Measurements from ENCODE around the gene ATP10A. TPM values are rescaled to one million over a fixed set of nuclear protein-coding genes. Genes with fewer than 3 reads are reported as not detected.

The ATP10A gene
- total RNA-seq, 1 experiment from 2014 or later, result 3.0 TPM

DNA sequence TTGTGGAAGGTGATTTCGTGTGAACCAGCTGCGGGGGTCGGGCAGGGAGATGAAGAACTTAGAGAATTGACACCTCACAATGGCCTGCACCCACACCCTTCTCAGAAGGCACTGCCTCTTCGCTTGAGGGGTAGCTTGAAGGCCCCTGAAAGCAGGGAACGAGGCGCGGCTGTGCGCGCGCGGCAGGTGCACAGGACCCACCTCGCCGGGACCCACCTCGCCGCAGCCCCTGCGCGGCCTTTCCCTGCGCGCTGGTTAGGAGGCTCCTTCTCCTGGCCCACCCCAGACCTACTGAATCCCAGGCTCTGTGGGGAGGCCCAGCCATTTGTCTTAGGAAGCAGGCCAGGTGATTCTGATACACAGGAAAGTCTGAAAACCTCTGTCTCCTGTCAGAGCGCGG is 46.2 kb upstream of the ATP10A start:
- BruUV-seq (replicated peaks), result no TSS peak
- intact Hi-C loops (cut with micrococcal nuclease; ENCODE audit: unreplicated experiment), result no loop called here
- H3K27ac Mint-ChIP-seq (ENCODE audit: unreplicated experiment), result no peak overlapping the region
- TF ChIP-seq, protein P1, sequence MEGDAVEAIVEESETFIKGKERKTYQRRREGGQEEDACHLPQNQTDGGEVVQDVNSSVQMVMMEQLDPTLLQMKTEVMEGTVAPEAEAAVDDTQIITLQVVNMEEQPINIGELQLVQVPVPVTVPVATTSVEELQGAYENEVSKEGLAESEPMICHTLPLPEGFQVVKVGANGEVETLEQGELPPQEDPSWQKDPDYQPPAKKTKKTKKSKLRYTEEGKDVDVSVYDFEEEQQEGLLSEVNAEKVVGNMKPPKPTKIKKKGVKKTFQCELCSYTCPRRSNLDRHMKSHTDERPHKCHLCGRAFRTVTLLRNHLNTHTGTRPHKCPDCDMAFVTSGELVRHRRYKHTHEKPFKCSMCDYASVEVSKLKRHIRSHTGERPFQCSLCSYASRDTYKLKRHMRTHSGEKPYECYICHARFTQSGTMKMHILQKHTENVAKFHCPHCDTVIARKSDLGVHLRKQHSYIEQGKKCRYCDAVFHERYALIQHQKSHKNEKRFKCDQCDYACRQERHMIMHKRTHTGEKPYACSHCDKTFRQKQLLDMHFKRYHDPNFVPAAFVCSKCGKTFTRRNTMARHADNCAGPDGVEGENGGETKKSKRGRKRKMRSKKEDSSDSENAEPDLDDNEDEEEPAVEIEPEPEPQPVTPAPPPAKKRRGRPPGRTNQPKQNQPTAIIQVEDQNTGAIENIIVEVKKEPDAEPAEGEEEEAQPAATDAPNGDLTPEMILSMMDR (IDR thresholded peaks at IDR 0.05; ENCODE audit: unreplicated experiment), result no peak
- CTCF ChIA-PET, result no interaction called here
- H3K36me3 Mint-ChIP-seq (ENCODE audit: insufficient read depth, unreplicated experiment), result no peaks in the 10 kb centered on the region
- no peak for DNase-seq
- no peaks in the 10 kb centered on the region for H3K9me3 Mint-ChIP-seq (ENCODE audit: low read depth, unreplicated experiment)
- H3K27me3 Mint-ChIP-seq (ENCODE audit: unreplicated experiment), result no peaks in the 10 kb centered on the region
- H3K4me1 Mint-ChIP-seq (ENCODE audit: low read depth, unreplicated experiment), result no peaks in the 10 kb centered on the region
- no peak overlapping the region for H3K4me3 Mint-ChIP-seq (ENCODE audit: low read depth, unreplicated experiment)

DNA sequence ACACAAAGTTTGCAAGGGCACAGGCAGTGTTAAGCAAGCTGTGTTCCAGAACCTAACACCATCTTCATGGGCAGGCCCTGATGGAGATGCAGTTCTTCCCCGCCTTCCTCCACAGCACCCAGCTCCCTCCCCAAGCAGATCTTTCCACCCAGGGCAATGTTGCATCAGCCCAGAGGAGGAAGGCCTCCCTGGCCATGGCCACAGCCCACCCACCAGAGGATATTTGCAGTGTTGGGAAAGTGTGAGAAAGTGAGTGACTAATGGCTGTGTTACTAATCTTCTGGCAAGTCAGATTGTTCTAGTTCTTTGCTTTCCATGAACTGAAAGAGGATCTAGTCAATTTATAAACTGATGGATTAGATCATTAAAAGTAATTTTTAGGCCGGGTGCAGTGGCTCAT is 42.0 kb upstream of the ATP10A start:
- Mint-ChIP-seq H3K4me3 (ENCODE audit: low read depth, unreplicated experiment) (no peak overlapping the region), H3K36me3 (ENCODE audit: insufficient read depth, unreplicated experiment) (no peaks in the 10 kb centered on the region), H3K27me3 (ENCODE audit: unreplicated experiment) (no peaks in the 10 kb centered on the region), H3K4me1 (ENCODE audit: low read depth, unreplicated experiment) (no peaks in the 10 kb centered on the region), H3K27ac (ENCODE audit: unreplicated experiment) (no peak overlapping the region), H3K9me3 (ENCODE audit: low read depth, unreplicated experiment) (no peaks in the 10 kb centered on the region)
- TF ChIP-seq, protein P1 (IDR thresholded peaks at IDR 0.05; ENCODE audit: unreplicated experiment), result no peak
- DNase-seq, result no peak
- CTCF ChIA-PET, result no interaction called here
- intact Hi-C loops (cut with micrococcal nuclease; ENCODE audit: unreplicated experiment), result no loop called here
- no TSS peak for BruUV-seq (replicated peaks)

DNA sequence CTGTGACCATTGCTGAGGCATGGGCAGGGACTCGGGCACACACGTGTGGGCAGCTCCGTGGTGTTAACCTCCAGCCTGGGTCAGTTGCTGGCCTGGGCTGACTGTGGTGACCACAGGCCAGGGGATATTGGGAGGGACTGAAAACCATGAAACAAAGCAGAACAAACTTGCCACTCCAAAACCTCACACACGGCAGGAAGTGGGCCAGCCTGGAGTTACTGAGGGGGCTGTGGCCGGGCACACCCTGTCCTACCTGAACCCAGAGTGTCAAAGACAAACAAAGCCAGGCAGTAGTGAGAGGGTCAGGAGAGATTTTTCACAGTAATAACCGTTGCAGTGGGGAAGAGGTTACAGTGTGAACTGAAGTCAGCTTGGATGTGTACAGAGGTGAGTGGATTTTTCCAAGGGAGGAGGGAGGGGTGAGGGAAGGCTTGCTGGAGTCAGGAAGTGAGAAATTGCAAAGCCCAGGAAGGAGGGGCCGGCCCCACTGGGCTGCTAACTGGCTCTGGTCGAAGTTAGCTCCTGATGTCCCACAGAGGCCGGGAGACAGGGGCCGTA is 40.0 kb upstream of the ATP10A start:
- H3K27ac Mint-ChIP-seq (ENCODE audit: unreplicated experiment), result no peak overlapping the region
- H3K27me3 Mint-ChIP-seq (ENCODE audit: unreplicated experiment), result no peaks in the 10 kb centered on the region
- BruUV-seq (replicated peaks), result no TSS peak
- TF ChIP-seq, protein P1 (IDR thresholded peaks at IDR 0.05; ENCODE audit: unreplicated experiment), result no peak
- intact Hi-C loops (cut with micrococcal nuclease; ENCODE audit: unreplicated experiment), result no loop called here
- H3K4me3 Mint-ChIP-seq (ENCODE audit: low read depth, unreplicated experiment), result no peak overlapping the region
- H3K36me3 Mint-ChIP-seq (ENCODE audit: insufficient read depth, unreplicated experiment), result no peaks in the 10 kb centered on the region
- DNase-seq, result no peak
- CTCF ChIA-PET, result no interaction called here
- no peaks in the 10 kb centered on the region for H3K4me1 Mint-ChIP-seq (ENCODE audit: low read depth, unreplicated experiment)
- no peaks in the 10 kb centered on the region for H3K9me3 Mint-ChIP-seq (ENCODE audit: low read depth, unreplicated experiment)

DNA sequence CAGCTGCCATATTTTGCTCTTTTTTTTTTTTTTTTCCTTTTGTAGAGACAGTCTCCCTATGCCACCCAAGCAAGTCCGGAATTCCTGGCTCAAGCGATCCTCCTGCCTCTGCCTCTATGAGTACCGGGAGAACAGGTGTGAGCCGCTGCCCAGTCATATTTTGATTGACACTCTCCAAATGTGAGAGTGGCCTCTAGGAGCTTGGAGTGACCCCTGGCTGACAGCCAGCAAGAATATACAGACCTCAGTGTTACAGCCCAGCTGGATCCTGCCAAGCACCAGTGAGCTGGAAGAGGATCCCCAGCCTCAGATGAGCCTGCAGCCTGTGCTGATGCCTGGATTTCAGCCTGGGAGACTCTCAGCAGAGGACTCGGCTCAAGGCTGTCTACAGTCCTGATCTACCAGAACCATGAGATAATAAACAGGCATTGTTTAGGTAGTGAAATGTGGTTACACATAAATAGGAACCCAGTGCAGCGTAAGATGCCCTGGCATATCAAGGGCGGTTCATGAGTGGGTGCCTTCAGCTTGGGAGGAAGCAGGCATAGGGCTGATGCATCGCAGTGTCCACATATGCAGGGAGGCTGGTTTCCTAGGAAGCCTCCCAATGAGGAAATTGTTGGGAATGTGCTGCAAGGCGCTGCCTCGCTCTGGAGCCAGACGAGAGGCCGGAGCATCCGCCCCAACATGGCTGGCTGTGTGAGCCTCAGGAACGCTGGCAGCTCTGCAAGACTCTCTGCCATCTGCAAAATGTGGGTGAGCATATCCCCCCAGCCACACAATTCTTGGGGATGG is 38.9 kb upstream of the ATP10A start:
- no peak for DNase-seq
- no peaks in the 10 kb centered on the region for H3K4me1 Mint-ChIP-seq (ENCODE audit: low read depth, unreplicated experiment)
- CTCF ChIA-PET, result no interaction called here
- intact Hi-C loops (cut with micrococcal nuclease; ENCODE audit: unreplicated experiment), result no loop called here
- TF ChIP-seq, protein P1 (IDR thresholded peaks at IDR 0.05; ENCODE audit: unreplicated experiment), result no peak
- no peaks in the 10 kb centered on the region for H3K9me3 Mint-ChIP-seq (ENCODE audit: low read depth, unreplicated experiment)
- BruUV-seq (replicated peaks), result no TSS peak
- H3K27me3 Mint-ChIP-seq (ENCODE audit: unreplicated experiment), result no peaks in the 10 kb centered on the region
- no peak overlapping the region for H3K27ac Mint-ChIP-seq (ENCODE audit: unreplicated experiment)
- no peaks in the 10 kb centered on the region for H3K36me3 Mint-ChIP-seq (ENCODE audit: insufficient read depth, unreplicated experiment)
- H3K4me3 Mint-ChIP-seq (ENCODE audit: low read depth, unreplicated experiment), result no peak overlapping the region

All from Calu3 (cell line).